Naive thymus-derived CD8-positive, alpha-beta T cell (primary cell): ENCODE measurements around the gene COQ8B. TPM values are rescaled to one million over a fixed set of nuclear protein-coding genes. Genes with fewer than 3 reads are reported as not detected.
"Not testable (repeated sequence)": the region's sequence is repeated elsewhere in the genome, so short reads cannot be mapped to it uniquely, and the experiment has no call there.

ENCODE experiments used
- ATAC-seq, 2 donors: fragments of 150-1000 bp; cut with Tn5 transposase in 1 of 2; sonication (Bioruptor Pico), chemical (Tn5 transposase) in 1 of 2; 1 replicate in 1 of 2; 2 replicates in 1 of 2; pipeline ENCODE4 v1.10.0; 2021; ENCODE audit warnings: mild to moderate bottlenecking in 2 of 2, moderate library complexity in 2 of 2
- POLR2A ChIA-PET: fragments of 350-600 bp; sonication (Branson Sonifier 250); formaldehyde crosslinking; loops from one replicate; lab custom pipeline; 2021; ENCODE audit warnings: antibody characterized with exemption; lab: Charles Lee
- DNase-seq, 10 donors: peaks; one replicate each; pipeline versions ENCODE4 v3.0.0 to v3.0.0-alpha.2; 2020 to 2022
- H3K27ac Mint-ChIP-seq, 10 donors: one replicate each; pipeline ENCODE4 v1.8.0; 2020 to 2022; ENCODE audit warnings: mild to moderate bottlenecking in 10 of 10, mixed read lengths in 10 of 10, moderate library complexity in 4 of 10, inconsistent platforms in 1 of 10
- H3K27me3 Mint-ChIP-seq, 5 donors: one replicate each; pipeline ENCODE4 v1.8.0; 2021 to 2022; ENCODE audit warnings: mixed read lengths in 5 of 5
- H3K36me3 Mint-ChIP-seq, 3 donors: one replicate each; pipeline ENCODE4 v1.8.0; 2020 to 2022; ENCODE audit warnings: mixed read lengths in 3 of 3, mild to moderate bottlenecking in 2 of 3, inconsistent platforms in 1 of 3
- H3K4me1 Mint-ChIP-seq, 4 donors: one replicate each; pipeline ENCODE4 v1.8.0; 2021 to 2022; ENCODE audit warnings: mixed read lengths in 4 of 4
- H3K4me3 Mint-ChIP-seq, 10 donors: one replicate each; pipeline ENCODE4 v1.8.0; 2020 to 2022; ENCODE audit warnings: mild to moderate bottlenecking in 10 of 10, mixed read lengths in 10 of 10, moderate library complexity in 6 of 10, inconsistent platforms in 1 of 10
- H3K9me3 Mint-ChIP-seq, 9 donors: one replicate each; pipeline ENCODE4 v1.8.0; 2020 to 2022; ENCODE audit warnings: mixed read lengths in 9 of 9, mild to moderate bottlenecking in 3 of 9, inconsistent platforms in 1 of 9, moderate library complexity in 1 of 9
- polyA plus RNA-seq, 3 donors: library from polyadenylated mRNA; unstranded; fragments of 300-500 nt; fragmentation: Illumina TruSeq; gene quantifications; one replicate each; pipeline ENCODE4 v1.2.3, GENCODE V29; 2021
- total RNA-seq, 8 experiments: library from RNA in 2 of 8; stranded (reverse) in 2 of 8; gene quantifications; one replicate each; pipeline ENCODE4 v1.2.3 and lab custom pipeline; 2021 to 2026

COQ8B gene
- total and polyA plus RNA-seq, 5 experiments from 2014 or later: 9.8 to 39.3 (median 14.8) TPM

DNA sequence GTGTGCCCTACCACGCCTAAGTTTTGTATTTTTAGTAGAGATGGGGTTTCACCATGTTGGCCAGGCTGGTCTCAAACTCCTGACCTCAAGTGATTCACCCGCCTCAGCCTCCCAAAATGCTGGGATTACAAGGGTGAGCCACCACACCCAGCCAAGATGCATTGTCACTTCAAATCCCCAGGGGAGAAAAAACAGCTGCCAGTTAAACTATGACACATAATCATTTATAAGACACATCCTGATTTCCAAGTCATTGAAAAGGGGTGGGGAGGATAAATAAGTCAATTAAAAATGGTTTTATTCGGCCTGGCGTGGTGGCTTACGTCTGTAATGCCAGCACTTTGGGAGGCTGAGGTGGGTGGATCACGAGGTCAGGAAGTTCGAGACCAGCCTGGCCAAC, 61.0 kb downstream of the COQ8B start:
- POLR2A ChIA-PET: interaction anchor here (0.6 to 0.7 kb wide), 2 partner anchors 89 to 235 kb away, joined by 5 to 8 read pairs; no protein-coding TSS in a partner anchor
- not testable (repeated sequence) for ATAC-seq, H3K27me3 Mint-ChIP-seq, H3K4me3 Mint-ChIP-seq, H3K4me1 Mint-ChIP-seq, H3K9me3 Mint-ChIP-seq, H3K36me3 Mint-ChIP-seq, DNase-seq
- H3K27ac Mint-ChIP-seq: peak overlapping the region in 1 of 10 donors; percentile 27

GRCh38 chr19:40652303-40652702, 64.4 kb downstream of the COQ8B start:
- H3K9me3 Mint-ChIP-seq, H3K36me3 Mint-ChIP-seq, H3K27ac Mint-ChIP-seq, ATAC-seq, H3K27me3 Mint-ChIP-seq, H3K4me3 Mint-ChIP-seq, DNase-seq, POLR2A ChIA-PET, H3K4me1 Mint-ChIP-seq: not testable (repeated sequence)

DNA sequence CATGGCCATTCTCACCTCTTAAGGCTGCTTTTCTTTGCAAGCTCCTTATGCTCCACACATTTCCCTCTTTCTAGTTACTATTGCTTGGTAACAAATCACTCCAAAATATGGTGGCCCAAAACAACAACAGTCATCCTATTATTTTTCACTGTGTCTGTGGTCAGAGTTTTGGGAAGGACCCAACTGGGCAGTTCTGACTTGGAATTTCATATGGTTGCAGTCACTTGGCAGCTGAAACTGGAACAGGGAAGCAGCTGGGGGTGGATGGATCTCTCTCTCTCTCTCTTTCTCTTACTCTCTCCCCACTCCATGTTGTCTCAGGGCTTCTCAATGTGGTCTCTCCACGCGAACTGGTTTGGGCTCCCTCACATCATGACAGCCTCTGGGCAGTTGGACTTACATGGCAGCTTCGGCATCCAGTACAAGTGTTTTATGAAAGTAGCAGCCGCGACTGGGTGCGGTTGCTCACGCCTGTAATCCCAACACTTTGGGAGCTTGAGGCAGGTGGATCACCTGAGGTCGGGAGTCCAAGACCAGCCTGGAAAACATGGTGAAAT, 65.9 kb downstream of the COQ8B start:
- Mint-ChIP-seq H3K36me3 (no peaks in the 10 kb centered on the region), H3K27me3 (peaks cover 0 to 10% (median 0%) of the 10 kb centered on the region in 5 donors)

GRCh38 chr19:40649903-40650675, 66.6 kb downstream of the COQ8B start:
- ATAC-seq: not testable (repeated sequence)

More for the DNA sequence above, 65.9 kb downstream of the COQ8B start:
- no peak for DNase-seq
- Mint-ChIP-seq H3K27ac (peak overlapping the region in 1 of 10 donors; percentile 44), H3K9me3 (no peaks in the 10 kb centered on the region), H3K4me3 (no peak overlapping the region), H3K4me1 (no peaks in the 10 kb centered on the region)
- POLR2A ChIA-PET: no interaction called here
- no peak for ATAC-seq

DNA sequence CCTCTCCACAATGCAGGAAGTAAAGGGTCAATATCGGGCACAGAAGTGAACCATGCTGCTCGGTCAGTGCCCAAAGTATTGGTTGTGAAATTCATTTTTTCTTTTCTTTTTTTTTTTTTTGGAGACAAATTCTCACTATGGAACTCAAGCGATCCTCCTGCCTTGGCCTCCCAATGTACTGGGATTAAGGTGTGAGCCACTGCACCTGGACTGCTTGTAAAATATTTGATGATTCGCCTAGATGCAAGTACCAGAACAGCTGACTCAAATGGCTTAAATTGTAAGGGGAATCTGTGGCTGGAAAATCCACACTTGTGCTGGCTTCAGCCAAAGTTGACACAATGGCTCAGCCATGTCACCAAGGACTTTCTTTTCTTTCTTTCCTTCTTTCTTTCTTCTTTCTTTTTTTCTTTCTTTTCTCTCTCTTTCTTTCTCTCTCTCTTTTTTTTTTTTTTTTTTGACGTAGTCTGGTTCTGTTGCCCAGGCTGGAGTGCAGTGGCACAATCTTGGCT, 69.9 kb downstream of the COQ8B start:
- Mint-ChIP-seq H3K4me1 (no peaks in the 10 kb centered on the region), H3K36me3 (no peaks in the 10 kb centered on the region), H3K9me3 (no peaks in the 10 kb centered on the region), H3K27me3 (peaks cover 0 to 12% (median 0%) of the 10 kb centered on the region in 5 donors), H3K4me3 (no peak overlapping the region), H3K27ac (no peak overlapping the region)
- POLR2A ChIA-PET: interaction anchor here (0.7 kb wide), 1 partner anchor 13 kb away, joined by 3 read pairs; no protein-coding TSS in a partner anchor
- DNase-seq: no peak
- ATAC-seq: no peak

More at GRCh38 chr19:40649903-40650675, 66.6 kb downstream of the COQ8B start:
- H3K4me1 Mint-ChIP-seq, H3K36me3 Mint-ChIP-seq, H3K27ac Mint-ChIP-seq, H3K4me3 Mint-ChIP-seq, H3K27me3 Mint-ChIP-seq, H3K9me3 Mint-ChIP-seq, POLR2A ChIA-PET, DNase-seq: not testable (repeated sequence)

- DNase-seq: no peak
- Mint-ChIP-seq H3K27ac (no peak overlapping the region), H3K27me3 (peaks cover 0 to 9% (median 0%) of the 10 kb centered on the region in 5 donors), H3K36me3 (no peaks in the 10 kb centered on the region), H3K4me3 (no peak overlapping the region), H3K9me3 (no peaks in the 10 kb centered on the region), H3K4me1 (peaks cover 0 to 8% (median 0%) of the 10 kb centered on the region in 4 donors)
- no peak for ATAC-seq
- POLR2A ChIA-PET: interaction anchor here (0.7 to 0.8 kb wide), 2 partner anchors 39 to 79 kb away, joined by 3 read pairs; no protein-coding TSS in a partner anchor
Measured at GRCh38 chr19:40642757-40643305, 73.9 kb downstream of the COQ8B start.

DNA sequence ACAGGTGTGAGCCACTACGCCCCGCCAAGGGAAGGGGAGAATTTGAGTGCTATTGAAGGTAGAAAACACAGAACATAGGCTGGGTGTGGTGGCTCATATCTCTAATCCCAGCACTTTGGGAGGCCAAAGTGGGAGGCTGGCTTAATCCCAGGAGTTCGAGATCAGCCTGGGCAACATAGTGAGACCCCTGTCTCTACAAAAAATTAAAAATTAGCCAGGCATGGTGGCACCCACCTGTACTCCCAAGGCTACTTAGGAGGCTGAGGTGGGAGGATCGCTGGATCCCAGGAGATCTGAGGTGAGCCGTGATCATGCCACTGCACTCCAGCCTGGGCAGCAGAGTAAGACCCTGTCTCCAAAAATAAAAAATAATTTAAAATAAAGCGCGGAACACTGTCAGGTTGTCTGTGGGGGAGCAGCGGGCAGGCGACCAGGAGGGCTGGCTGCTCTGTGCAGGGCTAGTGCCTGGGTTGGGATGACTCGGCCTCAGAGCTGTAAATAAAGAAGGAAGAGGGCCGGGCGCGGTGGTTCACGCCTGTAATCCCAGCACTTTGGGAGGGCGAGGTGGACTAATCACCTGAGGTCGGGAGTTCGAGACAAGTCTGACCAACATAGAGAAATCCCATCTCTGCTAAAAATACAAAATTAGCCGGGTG, 74.5 kb downstream of the COQ8B start:
- ATAC-seq (no peak), DNase-seq (no peak)
- H3K27ac Mint-ChIP-seq: no peak overlapping the region
- H3K4me1 Mint-ChIP-seq: peaks cover 0 to 8% (median 0%) of the 10 kb centered on the region in 4 donors
- POLR2A ChIA-PET: interaction anchor here (0.8 kb wide), 1 partner anchor 40 kb away, joined by 3 read pairs; no protein-coding TSS in a partner anchor
- H3K27me3 Mint-ChIP-seq: peaks cover 0 to 9% (median 0%) of the 10 kb centered on the region in 5 donors
- no peaks in the 10 kb centered on the region for H3K9me3 Mint-ChIP-seq
- H3K36me3 Mint-ChIP-seq: no peaks in the 10 kb centered on the region
- H3K4me3 Mint-ChIP-seq: no peak overlapping the region

Other genes with a start within 250 kb of the COQ8B start
- gene SPTBN4, start 249.9 kb downstream of the COQ8B start, total RNA-seq: under 1 TPM; 0.47 to 0.62 TPM
- gene SPTBN4, start 249.9 kb downstream of the COQ8B start, polyA plus RNA-seq: under 1 TPM in 1 of 3 donors, not detected in 2; 0.13 TPM
- gene SHKBP1, start 140.0 kb downstream of the COQ8B start, total RNA-seq: 100 to 1,000 TPM; 116 to 122 TPM
- gene SHKBP1, start 140.0 kb downstream of the COQ8B start, polyA plus RNA-seq: 10 to 100 TPM; 85.3 to 98.9 (median 89.9) TPM
- 100 to 1,000 TPM in 1 of 2 experiments, 10 to 100 TPM in 1; 87.7 to 114 TPM for gene LTBP4, start 115.5 kb downstream of the COQ8B start, total RNA-seq
- gene LTBP4, start 115.5 kb downstream of the COQ8B start, polyA plus RNA-seq: 10 to 100 TPM; 13.4 to 27.4 (median 18.0) TPM
- gene NUMBL, start 26.2 kb downstream of the COQ8B start, total RNA-seq: 10 to 100 TPM; 15.6 to 16.9 TPM
- 1 to 10 TPM in 1 of 3 donors, under 1 TPM in 2; 0.80 to 1.2 (median 0.83) TPM for gene NUMBL, start 26.2 kb downstream of the COQ8B start, polyA plus RNA-seq
- 1 to 10 TPM; 6.3 to 8.1 TPM for gene ITPKC, start 226 bp upstream of the COQ8B start, total RNA-seq
- 1 to 10 TPM; 2.9 to 5.7 (median 4.0) TPM for gene ITPKC, start 226 bp upstream of the COQ8B start, polyA plus RNA-seq
- gene ACTMAP, start 33.6 kb upstream of the COQ8B start, total RNA-seq: 1 to 10 TPM; 7.0 to 7.1 TPM
- gene ACTMAP, start 33.6 kb upstream of the COQ8B start, polyA plus RNA-seq: 1 to 10 TPM; 2.5 to 4.6 (median 3.4) TPM
- gene SNRPA, start 34.3 kb upstream of the COQ8B start, total RNA-seq: 10 to 100 TPM; 64.1 to 68.2 TPM
- gene SNRPA, start 34.3 kb upstream of the COQ8B start, polyA plus RNA-seq: 10 to 100 TPM; 45.9 to 62.3 (median 60.4) TPM
- gene MIA, start 58.6 kb upstream of the COQ8B start, total RNA-seq: 1 to 10 TPM in 1 of 2 experiments, not detected in 1; 2.2 TPM
- gene MIA, start 58.6 kb upstream of the COQ8B start, polyA plus RNA-seq: not detected
- 10 to 100 TPM; 47.3 to 48.6 TPM for gene RAB4B, start 61.4 kb upstream of the COQ8B start, total RNA-seq
- 10 to 100 TPM; 76.4 to 87.2 (median 87.1) TPM for gene RAB4B, start 61.4 kb upstream of the COQ8B start, polyA plus RNA-seq
- 100 to 1,000 TPM; 233 to 243 TPM for gene EGLN2, start 82.3 kb upstream of the COQ8B start, total RNA-seq
- gene EGLN2, start 82.3 kb upstream of the COQ8B start, polyA plus RNA-seq: 100 to 1,000 TPM; 104 to 214 (median 153) TPM
- gene CYP2A6, start 133.6 kb upstream of the COQ8B start, total RNA-seq: not detected
- not detected for gene CYP2A6, start 133.6 kb upstream of the COQ8B start, polyA plus RNA-seq
- not detected for gene CYP2A7, start 165.3 kb upstream of the COQ8B start, total RNA-seq
- not detected for gene CYP2A7, start 165.3 kb upstream of the COQ8B start, polyA plus RNA-seq